K562 (cell line): ENCODE measurements around the gene MRPL58. TPM values are rescaled to one million over a fixed set of nuclear protein-coding genes. Genes with fewer than 3 reads are reported as not detected.

ENCODE experiments used
- ATAC-seq: fragments of 200-7000 bp; cut with Tn5 transposase; 3 replicates; pipeline ENCODE4 v1.9.1; 2020; ENCODE audit warnings: moderate library complexity
- BruUV-seq: library from RNA; stranded (reverse); fragments of 400-500 nt; replicated peaks from 2 replicates; lab custom pipeline; 2021; lab: Mats Ljungman, UMichigan
- CTCF ChIA-PET: fragments of 300-600 bp; formaldehyde crosslinking; extraction: SDS; loops from one replicate; lab custom pipeline; 2021; ENCODE audit warnings: low intra/inter-chr PET ratio; lab: Yijun Ruan, JAX
- POLR2A ChIA-PET: fragments of 300-600, 350-650 bp; sonication (Branson Sonifier 250); formaldehyde crosslinking; extraction: SDS; loops from one replicate; lab custom pipeline; 2021; ENCODE audit warnings: antibody characterized with exemption, inconsistent platforms; lab: Yijun Ruan, JAX
- DNase-seq, 4 experiments: peaks; one replicate each; pipeline versions ENCODE4 v3.0.0 to v3.0.0-alpha.2; 2011 to 2018; ENCODE audit warnings: low spot score in 3 of 4, mixed read lengths in 3 of 4; ENCODE audit errors: extremely low read depth in 1 of 4
- FAIRE-seq: peaks from 2 replicates; lab custom pipeline; 2011; peaks lifted over from hg19 to GRCh38; lab: Jason Lieb, UNC
- H2AFZ ChIP-seq: 2 replicates; pipeline ENCODE4 v1.6.0; 2011; ENCODE audit warnings: low read depth, low read length, control low read depth, inconsistent platforms
- H3K27ac ChIP-seq: fragments of 200-600 bp; 3 replicates; pipeline ENCODE4 v1.8.0; 2011; ENCODE audit warnings: low read depth, mild to moderate bottlenecking, control low read depth, inconsistent platforms, low read length, moderate library complexity, mixed read lengths; ENCODE audit errors: extremely low read depth
- H3K27me3 ChIP-seq, 2 experiments: fragments of 300-600 bp in 1 of 2; 2 replicates in 1 of 2; 3 replicates in 1 of 2; pipeline versions ENCODE4 v1.6.0 to v1.8.0; 2011; ENCODE audit warnings: inconsistent platforms in 2 of 2, low read length in 2 of 2, mild to moderate bottlenecking in 1 of 2, mixed read lengths in 1 of 2, moderate library complexity in 1 of 2; ENCODE audit not compliant: control insufficient read depth in 2 of 2, insufficient read depth in 2 of 2
- H3K36me3 ChIP-seq: fragments of 300-600 bp; 3 replicates; pipeline ENCODE4 v1.8.0; 2011; ENCODE audit warnings: mild to moderate bottlenecking, low read length, inconsistent platforms; ENCODE audit not compliant: control insufficient read depth, insufficient read depth
- H3K4me1 ChIP-seq, 2 experiments: fragments of 200-600 bp in 1 of 2; replicated peaks in 1 of 2; 2 replicates in 1 of 2; 3 replicates in 1 of 2; pipeline versions ENCODE4 v1.5.1 to v1.8.0; 2011; ENCODE audit warnings: inconsistent platforms in 2 of 2, low read length in 2 of 2, mild to moderate bottlenecking in 1 of 2, mixed read lengths in 1 of 2, moderate library complexity in 1 of 2; ENCODE audit not compliant: control insufficient read depth in 2 of 2, insufficient read depth in 2 of 2
- H3K4me2 ChIP-seq: 2 replicates; pipeline ENCODE4 v1.6.1; 2011; ENCODE audit warnings: low read length, control low read depth, inconsistent platforms, mixed read lengths; ENCODE audit not compliant: insufficient read depth
- H3K4me3 ChIP-seq: fragments of 200-600 bp; sonication (generic), shearing (Covaris generic); 2 replicates; pipeline ENCODE4 v1.5.1; 2016; ENCODE audit warnings: control low read depth, inconsistent platforms
- H3K79me2 ChIP-seq: fragments of 200-600 bp; 3 replicates; pipeline ENCODE4 v1.8.0; 2011; ENCODE audit warnings: low read length, inconsistent platforms; ENCODE audit not compliant: control insufficient read depth, insufficient read depth
- H3K9ac ChIP-seq, 2 experiments: 2 replicates each; pipeline versions ENCODE4 v1.6.0 to v1.6.1; 2011; ENCODE audit warnings: low read depth in 2 of 2, low read length in 2 of 2, control low read depth in 1 of 2, inconsistent platforms in 1 of 2, mild to moderate bottlenecking in 1 of 2, mixed read lengths in 1 of 2; ENCODE audit not compliant: insufficient read depth in 1 of 2
- H3K9me1 ChIP-seq: one replicate; pipeline ENCODE4 v1.6.0; 2011; ENCODE audit warnings: inconsistent platforms, mild to moderate bottlenecking, low read length, moderate library complexity; ENCODE audit not compliant: control insufficient read depth, insufficient read depth
- H3K9me3 ChIP-seq: replicated peaks from 2 replicates; pipeline ENCODE4 v1.5.1; 2011; ENCODE audit warnings: low read depth, low read length, inconsistent platforms; ENCODE audit not compliant: control insufficient read depth, insufficient read depth
- H4K20me1 ChIP-seq: replicated peaks from 2 replicates; pipeline ENCODE4 v1.6.1; 2011; ENCODE audit warnings: low read length, inconsistent platforms, mixed read lengths; ENCODE audit not compliant: control insufficient read depth, insufficient read depth
- GATA2 ChIP-seq: sonication (generic); formaldehyde crosslinking; IDR thresholded peaks from 2 replicates; pipeline ENCODE4 v1.4.0; 2020; ENCODE audit warnings: mild to moderate bottlenecking, missing genetic modification reagents
- HDAC1 ChIP-seq, 2 experiments: fragments of 450-650 bp; IDR thresholded peaks; 2 replicates each; pipeline ENCODE4 v1.6.1; 2016 to 2017; ENCODE audit warnings: inconsistent platforms in 1 of 2, mild to moderate bottlenecking in 1 of 2, moderate library complexity in 1 of 2
- KDM4B ChIP-seq, 2 experiments: fragments of 450-650 bp in 1 of 2; sonication (generic) in 1 of 2; IDR thresholded peaks; 2 replicates each; pipeline ENCODE4 v1.6.1; 2016 to 2017; ENCODE audit warnings: borderline replicate concordance in 2 of 2, antibody characterized with exemption in 1 of 2, low read depth in 1 of 2, mild to moderate bottlenecking in 1 of 2
- NR4A1 ChIP-seq, 2 experiments: fragments of 250-450 bp in 1 of 2; fragments of 450-650 bp in 1 of 2; sonication (Bioruptor Pico) in 1 of 2; IDR thresholded peaks; 2 replicates each; pipeline versions ENCODE4 v1.4.0 to v1.6.1; 2016 to 2020; ENCODE audit warnings: mild to moderate bottlenecking in 2 of 2, missing compliant biosample characterization in 1 of 2, missing genetic modification characterization in 1 of 2, moderate library complexity in 1 of 2
- PCBP2 ChIP-seq: fragments of 200-400 bp; formaldehyde crosslinking; IDR thresholded peaks from 2 replicates; pipeline ENCODE4 v1.6.1; 2018; ENCODE audit warnings: low read length, low read depth, mild to moderate bottlenecking, moderate library complexity; ENCODE audit not compliant: poor library complexity, severe bottlenecking
- PHB2 ChIP-seq: fragments of 450-650 bp; IDR thresholded peaks from 2 replicates; pipeline ENCODE4 v1.6.1; 2017; ENCODE audit warnings: low read depth
- PKNOX1 ChIP-seq: fragments of 450-650 bp; IDR thresholded peaks from 2 replicates; pipeline ENCODE4 v1.6.1; 2016
- RBBP5 ChIP-seq: fragments of 200-600 bp; sonication (generic); IDR thresholded peaks from 2 replicates; pipeline ENCODE4 v1.6.1; 2012; ENCODE audit warnings: borderline replicate concordance, mild to moderate bottlenecking, low read length, control low read depth, inconsistent platforms; ENCODE audit not compliant: insufficient read depth, poor library complexity, severe bottlenecking
- YBX1 ChIP-seq: fragments of 450-650 bp; IDR thresholded peaks from 2 replicates; pipeline ENCODE4 v1.7.1; 2016; ENCODE audit warnings: mild to moderate bottlenecking
- ZNF518B ChIP-seq: fragments of 250-450 bp; sonication (Bioruptor Pico); IDR thresholded peaks from 2 replicates; pipeline ENCODE4 v1.5.0; 2021; ENCODE audit warnings: mild to moderate bottlenecking, moderate library complexity
- ZNF696 ChIP-seq: fragments of 250-450 bp; sonication (Bioruptor Pico); conservative IDR thresholded peaks from 2 replicates; pipeline ENCODE4 v1.4.0; 2020; ENCODE audit warnings: mild to moderate bottlenecking, moderate library complexity
- WGBS: fragments of 100-300 bp; shearing (Covaris generic); methylation state at CpG from one replicate; pipeline ENCODE4 v1.1.6; 2016; ENCODE audit warnings: low coverage, mixed read lengths; ENCODE audit not compliant: insufficient coverage; ENCODE audit errors: missing lambda C conversion rate; 5-methylcytosine and 5-hydroxymethylcytosine counted together
- in situ Hi-C: fragments of 300-500 bp; cut with MboI; formaldehyde crosslinking; loops from 4 replicates; pipeline ENCODE4 v1.15.0; 2018; ENCODE audit warnings: inconsistent platforms, mixed read lengths
- intact Hi-C: fragments of 100-400 bp; cut with micrococcal nuclease; formaldehyde crosslinking; loops from 2 replicates; pipeline ENCODE4 v1.14.2; 2022
- polyA plus RNA-seq, 8 experiments: library from polyadenylated mRNA; depleted of rRNA in 4 of 8; stranded (reverse) in 5 of 8; unstranded in 3 of 8; fragments of >200 nt; fragmentation: Nextera tagmentation in 2 of 8; fragmentation: Illumina TruSeq in 1 of 8; extraction: Ambion mirVana in 2 of 8; extraction: Trizol in 1 of 8; gene quantifications; 2 replicates each; pipeline versions ENCODE4 v1.2.1 to v1.2.3, GENCODE V29; 2011 to 2014; ENCODE audit warnings: inconsistent platforms in 1 of 8, missing spikeins in 1 of 8
- total RNA-seq, 7 experiments: library from RNA; depleted of rRNA in 6 of 7; stranded (reverse); fragments of >200 nt in 6 of 7; fragmentation: Illumina TruSeq in 2 of 7; extraction: Trizol in 2 of 7; gene quantifications; 2 replicates each; pipeline versions ENCODE4 v1.2.1 to v1.2.3, GENCODE V29; 2011 to 2021; ENCODE audit warnings: low replicate concordance in 1 of 7

MRPL58 gene
- total and polyA plus RNA-seq, 9 of the 15 experiments (the other 6 are each of a cell fraction or from before 2014, with no cell fraction given) = 30.8 to 107 (median 72.4) TPM

GRCh38 chr17:75049057-75049456, 36.6 kb downstream of the MRPL58 start:
- ATAC-seq = no peak
- H3K27ac ChIP-seq = no peak overlapping the region
- no peak for FAIRE-seq
- H3K27me3 ChIP-seq = no peaks in the 10 kb centered on the region
- H4K20me1 ChIP-seq = no peaks in the 10 kb centered on the region; the same call in 1 of the 2 replicates
- WGBS = 76% methylated on average over 5 of the region's 5 CpGs
- H2AFZ ChIP-seq = no peak overlapping the region
- H3K9ac ChIP-seq = no peak overlapping the region
- ChIA-PET POLR2A (interaction anchor here (0.5 to 3.1 kb wide), 11 partner anchors 10 to 176 kb away, joined by 3 to 23 read pairs (median 3); partner anchors contain the start of gene MRPL58), CTCF (no interaction called here)
- H3K9me3 ChIP-seq = no peaks in the 10 kb centered on the region
- peaks cover 11 to 15% of the 10 kb centered on the region in 2 experiments for H3K4me1 ChIP-seq
- H3K9me1 ChIP-seq = no peaks in the 10 kb centered on the region
- intact Hi-C loops (no loop called here), in situ Hi-C loops (no loop called here)
- H3K4me3 ChIP-seq = no peak overlapping the region
- TF ChIP-seq KDM4B (IDR thresholded peaks at IDR 0.05; ENCODE audit: borderline replicate concordance in 2 of 2, low read depth in 1 of 2) (no peak), GATA2 (CRISPR knock-in tag) (no peak), PKNOX1 (peak; percentile 77)
- no TSS peak for BruUV-seq
- DNase-seq = peak in 1 of 4 experiments; percentile 9
- H3K79me2 ChIP-seq = peaks cover 48% of the 10 kb centered on the region
- H3K36me3 ChIP-seq = peaks cover 40% of the 10 kb centered on the region
- no peak overlapping the region for H3K4me2 ChIP-seq

GRCh38 chr17:75049706-75050105, 37.2 kb downstream of the MRPL58 start:
- Histone ChIP-seq H3K36me3 (peaks cover 42% of the 10 kb centered on the region), H3K79me2 (peaks cover 45% of the 10 kb centered on the region), H3K27ac (no peak overlapping the region), H3K4me2 (no peak overlapping the region), H3K4me3 (no peak overlapping the region), H3K9me1 (no peaks in the 10 kb centered on the region), H3K9ac (no peak overlapping the region), H3K9me3 (no peaks in the 10 kb centered on the region), H3K4me1 (peaks cover 9 to 15% of the 10 kb centered on the region in 2 experiments), H4K20me1 (no peaks in the 10 kb centered on the region; the same call in 1 of the 2 replicates), H3K27me3 (no peaks in the 10 kb centered on the region), H2AFZ (no peak overlapping the region)
- ChIA-PET POLR2A (interaction anchor here (2.3 kb wide), 1 partner anchor 9 kb away, joined by 14 read pairs; no protein-coding TSS in a partner anchor), CTCF (no interaction called here)
- in situ Hi-C loops = no loop called here
- no TSS peak for BruUV-seq
- no peak for FAIRE-seq
- intact Hi-C loops = loop anchor here (5.0 kb wide), 1 partner anchor 63 kb away; no protein-coding TSS in a partner anchor
- no peak for TF ChIP-seq NR4A1 (CRISPR knock-in tag; IDR thresholded peaks at IDR 0.05)
- no peak for TF ChIP-seq NR4A1 (tag; IDR thresholded peaks at IDR 0.05)
- TF ChIP-seq YBX1 = no peak
- TF ChIP-seq PHB2 = no peak
- TF ChIP-seq RBBP5 = no peak
- no peak for TF ChIP-seq ZNF696 (CRISPR knock-in tag)
- TF ChIP-seq ZNF518B (CRISPR knock-in tag) = no peak
- TF ChIP-seq HDAC1 (IDR thresholded peaks at IDR 0.05) = no peak
- no peak for TF ChIP-seq PCBP2
- no peak for DNase-seq
- no peak for ATAC-seq
